Measurements from ENCODE around the gene ECM2.
A peak's percentile ranks its signal among the peaks of the same experiment; 100 is the strongest.

ECM2 gene

DNA sequence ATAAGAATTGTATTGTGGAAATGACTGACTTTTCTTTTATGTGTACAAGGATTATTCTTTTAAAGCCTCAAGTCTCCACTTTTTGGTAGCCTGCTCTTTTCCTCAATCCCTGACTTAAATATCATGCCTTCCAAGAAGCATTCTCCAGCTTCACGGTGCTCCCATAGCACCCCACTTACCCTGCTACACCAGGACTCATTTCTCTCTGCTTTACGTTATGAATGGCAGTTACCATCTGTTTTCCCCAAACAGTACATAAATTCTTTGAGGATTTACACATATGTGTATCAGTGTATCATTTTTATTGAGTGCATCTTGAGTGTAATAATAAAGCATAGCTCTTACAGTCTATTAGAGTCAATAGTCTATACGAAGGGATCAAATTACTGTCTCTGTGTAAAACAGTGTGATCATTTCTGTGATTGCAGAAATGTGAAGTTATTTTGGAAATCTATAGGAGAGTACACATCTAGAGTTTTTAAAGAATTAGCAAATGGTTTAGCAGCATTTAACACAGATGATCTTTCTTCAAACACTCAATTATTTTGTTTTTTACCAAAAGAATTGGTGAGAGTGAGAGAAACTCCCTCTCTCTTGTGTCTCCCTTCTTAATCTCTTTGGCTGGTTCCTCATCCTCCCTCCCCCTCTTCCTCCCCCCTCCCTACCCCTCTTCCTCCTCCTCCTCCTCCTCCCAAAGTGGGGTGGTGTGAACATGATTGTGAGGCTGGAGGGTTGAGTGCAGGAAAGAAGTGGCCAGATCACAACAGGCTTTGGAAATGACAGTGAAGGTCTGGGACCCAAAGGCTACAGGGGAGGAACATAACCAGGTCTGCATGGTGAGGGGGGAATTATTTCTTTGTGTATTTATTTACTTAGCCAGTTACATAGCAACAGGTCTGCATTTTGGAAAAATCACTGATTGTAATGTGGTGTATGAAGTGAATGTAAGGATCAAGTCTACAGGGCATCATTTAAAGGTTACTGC lies 27.6 kb upstream of the ECM2 start:
- H3K36me3 ChIP-seq: no peaks in the 10 kb centered on the region
- DNase-seq: no peak

DNA sequence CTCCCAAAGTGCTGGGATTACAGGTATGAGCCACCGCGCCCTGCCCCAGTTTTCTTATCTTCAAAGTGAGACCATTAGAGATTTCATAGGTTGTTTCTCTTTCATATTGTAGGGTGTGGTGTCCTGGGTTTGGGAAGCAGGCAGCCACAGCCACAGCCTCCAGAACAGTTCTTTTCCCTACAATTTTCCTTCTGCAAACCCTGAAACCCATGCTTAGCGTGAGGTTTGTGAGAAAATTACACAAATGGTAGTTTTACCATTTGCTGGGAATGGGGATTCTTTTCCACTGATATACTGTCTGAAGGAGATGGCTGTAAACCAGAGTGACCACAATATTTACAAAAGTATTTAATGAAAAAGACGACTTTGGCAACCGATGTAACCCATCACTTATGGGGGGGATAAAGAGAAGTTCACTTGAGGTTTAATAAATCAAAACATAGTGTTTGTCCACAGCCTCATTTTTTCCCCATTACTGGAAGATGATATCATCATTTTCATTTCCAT lies 26.7 kb upstream of the ECM2 start:
- no peak for DNase-seq
- no peaks in the 10 kb centered on the region for H3K27me3 ChIP-seq (ENCODE audit: insufficient read depth, low read depth, severe bottlenecking)

More for the DNA sequence above, 27.6 kb upstream of the ECM2 start:
- Histone ChIP-seq H3K27me3 (ENCODE audit: insufficient read depth, low read depth, severe bottlenecking) (no peaks in the 10 kb centered on the region), H3K27ac (no peak overlapping the region), H3K4me3 (ENCODE audit: low read depth, low read length) (no peak overlapping the region), H3K9me3 (ENCODE audit: severe bottlenecking) (no peaks in the 10 kb centered on the region)
- TF ChIP-seq, protein P1, sequence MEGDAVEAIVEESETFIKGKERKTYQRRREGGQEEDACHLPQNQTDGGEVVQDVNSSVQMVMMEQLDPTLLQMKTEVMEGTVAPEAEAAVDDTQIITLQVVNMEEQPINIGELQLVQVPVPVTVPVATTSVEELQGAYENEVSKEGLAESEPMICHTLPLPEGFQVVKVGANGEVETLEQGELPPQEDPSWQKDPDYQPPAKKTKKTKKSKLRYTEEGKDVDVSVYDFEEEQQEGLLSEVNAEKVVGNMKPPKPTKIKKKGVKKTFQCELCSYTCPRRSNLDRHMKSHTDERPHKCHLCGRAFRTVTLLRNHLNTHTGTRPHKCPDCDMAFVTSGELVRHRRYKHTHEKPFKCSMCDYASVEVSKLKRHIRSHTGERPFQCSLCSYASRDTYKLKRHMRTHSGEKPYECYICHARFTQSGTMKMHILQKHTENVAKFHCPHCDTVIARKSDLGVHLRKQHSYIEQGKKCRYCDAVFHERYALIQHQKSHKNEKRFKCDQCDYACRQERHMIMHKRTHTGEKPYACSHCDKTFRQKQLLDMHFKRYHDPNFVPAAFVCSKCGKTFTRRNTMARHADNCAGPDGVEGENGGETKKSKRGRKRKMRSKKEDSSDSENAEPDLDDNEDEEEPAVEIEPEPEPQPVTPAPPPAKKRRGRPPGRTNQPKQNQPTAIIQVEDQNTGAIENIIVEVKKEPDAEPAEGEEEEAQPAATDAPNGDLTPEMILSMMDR (IDR thresholded peaks at IDR 0.05; ENCODE audit: low read depth, low read length): no peak

DNA sequence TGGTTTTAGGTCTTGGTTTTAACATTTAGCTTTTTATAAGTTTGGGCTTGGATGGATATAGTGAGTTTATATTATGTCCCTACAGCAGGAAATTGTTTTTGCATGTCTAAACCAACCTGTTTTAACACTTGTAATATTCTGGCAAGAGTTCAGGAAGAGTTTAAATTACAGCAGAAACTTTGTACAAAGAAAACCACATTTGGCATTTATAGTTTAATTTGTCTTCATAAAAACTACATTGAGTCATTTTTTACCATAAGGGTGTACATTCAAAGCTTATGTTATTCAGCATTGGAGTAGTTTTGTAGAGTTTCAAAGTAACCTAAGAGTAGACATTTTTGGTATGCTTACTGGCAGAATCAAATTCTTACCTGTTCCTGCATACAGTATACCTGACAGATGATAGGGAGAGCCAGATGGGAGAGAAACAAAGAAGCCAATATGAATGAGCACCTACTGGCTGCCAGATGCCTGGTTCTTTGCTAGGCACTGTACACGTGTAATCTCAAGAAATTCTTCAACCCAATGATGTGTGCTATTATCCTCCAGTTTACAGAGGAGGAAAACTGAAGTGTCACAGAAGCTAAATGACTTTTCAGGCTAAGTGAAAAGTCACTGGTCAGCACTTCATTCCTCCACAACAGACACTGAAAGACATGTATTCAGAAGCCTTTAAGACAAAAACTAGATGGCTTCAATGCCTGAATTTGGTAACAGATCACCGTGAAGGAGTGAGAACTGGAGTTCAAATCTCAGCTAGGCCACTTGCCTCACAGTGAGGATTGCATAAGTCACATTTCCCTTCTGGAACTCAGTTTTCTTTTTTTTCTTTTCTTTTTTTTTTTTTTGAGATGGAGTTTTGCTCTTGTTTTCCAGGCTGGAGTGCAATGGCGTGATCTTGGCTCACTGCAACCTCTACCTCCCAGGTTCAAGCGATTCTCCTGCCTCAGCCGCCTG lies 25.9 kb upstream of the ECM2 start:
- Histone ChIP-seq H3K27ac (no peak overlapping the region), H3K27me3 (ENCODE audit: insufficient read depth, low read depth, severe bottlenecking) (no peaks in the 10 kb centered on the region), H3K36me3 (no peaks in the 10 kb centered on the region), H3K9me3 (ENCODE audit: severe bottlenecking) (no peaks in the 10 kb centered on the region), H3K4me3 (ENCODE audit: low read depth, low read length) (no peak overlapping the region)
- TF ChIP-seq, protein P1 (IDR thresholded peaks at IDR 0.05; ENCODE audit: low read depth, low read length): no peak
- DNase-seq: no peak

More for the DNA sequence above, 26.7 kb upstream of the ECM2 start:
- H3K9me3 ChIP-seq (ENCODE audit: severe bottlenecking): no peaks in the 10 kb centered on the region
- no peaks in the 10 kb centered on the region for H3K36me3 ChIP-seq
- H3K4me3 ChIP-seq (ENCODE audit: low read depth, low read length): no peak overlapping the region
- TF ChIP-seq, protein P1 (IDR thresholded peaks at IDR 0.05; ENCODE audit: low read depth, low read length): no peak
- H3K27ac ChIP-seq: no peak overlapping the region

DNA sequence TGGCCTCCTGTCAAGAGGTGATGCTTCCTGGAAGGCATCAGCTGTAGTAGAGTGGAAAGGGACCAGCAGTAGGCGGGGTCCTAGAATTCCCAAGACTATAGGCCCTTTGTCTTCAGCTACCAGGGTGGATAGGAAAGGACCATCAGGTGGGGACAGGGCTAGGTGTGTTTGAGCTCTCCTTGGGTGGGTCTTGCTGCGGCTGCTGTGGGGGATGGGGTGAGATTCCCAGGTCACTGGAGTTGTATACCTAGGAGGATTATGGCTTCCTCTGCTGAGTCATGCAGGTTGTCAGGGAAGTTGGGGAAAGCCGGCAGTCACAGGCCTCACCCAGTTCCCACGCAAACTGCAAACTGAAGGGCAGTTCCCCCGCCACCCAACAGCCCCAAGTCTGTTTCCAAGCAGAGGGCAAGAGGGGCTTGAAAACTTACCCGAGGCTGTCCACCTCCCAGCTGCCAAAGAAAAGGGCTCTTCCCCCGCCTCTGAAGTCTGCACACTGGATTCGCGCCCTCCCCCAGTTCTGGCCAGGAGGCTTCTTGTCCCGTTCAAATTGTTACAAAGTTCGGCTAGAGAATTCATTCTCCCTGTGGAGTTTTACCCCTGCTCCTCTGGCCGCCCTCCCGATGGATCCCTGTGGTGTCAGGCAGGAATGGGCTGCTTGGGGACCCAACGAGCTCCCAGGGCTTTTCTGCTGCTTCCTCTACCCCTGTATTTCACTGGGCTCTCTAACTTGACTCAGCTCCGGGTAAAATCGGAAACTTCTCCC lies 23.0 kb upstream of the ECM2 start:
- H3K9me3 ChIP-seq (ENCODE audit: severe bottlenecking): no peaks in the 10 kb centered on the region
- no peak overlapping the region for H3K27ac ChIP-seq
- H3K27me3 ChIP-seq (ENCODE audit: insufficient read depth, low read depth, severe bottlenecking): no peaks in the 10 kb centered on the region
- H3K4me3 ChIP-seq (ENCODE audit: low read depth, low read length): no peak overlapping the region
- TF ChIP-seq, protein P1 (IDR thresholded peaks at IDR 0.05; ENCODE audit: low read depth, low read length): no peak
- DNase-seq: peak; percentile 8
- no peaks in the 10 kb centered on the region for H3K36me3 ChIP-seq

DNA sequence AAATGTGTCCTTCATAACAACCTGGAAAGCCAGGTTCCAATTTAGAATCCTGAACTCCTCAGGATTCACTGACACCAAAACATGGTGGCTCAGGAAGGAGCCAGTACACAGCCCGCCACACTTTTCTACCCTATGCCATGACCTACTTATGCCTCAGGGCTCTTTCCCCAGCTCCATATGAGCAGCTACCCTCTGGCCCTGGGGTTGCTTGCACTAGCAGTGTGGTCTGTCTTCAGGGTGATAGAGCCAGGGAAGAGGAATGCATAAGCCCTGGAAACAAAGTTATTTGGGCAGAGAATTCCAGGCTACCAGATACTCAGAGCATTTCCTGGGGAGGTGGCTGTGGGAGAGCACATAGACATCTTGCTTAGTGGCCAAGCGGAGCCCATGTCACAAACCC lies 15.0 kb upstream of the ECM2 start:
- no peaks in the 10 kb centered on the region for H3K27me3 ChIP-seq (ENCODE audit: insufficient read depth, low read depth, severe bottlenecking)
- H3K36me3 ChIP-seq: no peaks in the 10 kb centered on the region
- no peak for DNase-seq
- TF ChIP-seq, protein P1 (IDR thresholded peaks at IDR 0.05; ENCODE audit: low read depth, low read length): no peak
- no peak overlapping the region for H3K4me3 ChIP-seq (ENCODE audit: low read depth, low read length)
- no peaks in the 10 kb centered on the region for H3K9me3 ChIP-seq (ENCODE audit: severe bottlenecking)
- H3K27ac ChIP-seq: no peak overlapping the region

Measured in WERI-Rb-1 (cell line).